22Rv1 (cell line): ENCODE results near the gene ATP1A2.

Source experiments
- H3K27ac ChIP-seq: fragments of 450-650 bp; 2 replicates; pipeline ENCODE4 v1.5.1; 2017
- ZFX ChIP-seq: fragments of 450-650 bp; IDR thresholded peaks from 2 replicates; pipeline ENCODE4 v1.6.1; 2017; ENCODE audit warnings: antibody characterized with exemption, borderline replicate concordance
- TF ChIP-seq, protein P1 (sequence below): fragments of 450-650 bp; IDR thresholded peaks from 2 replicates; pipeline ENCODE4 v1.5.1; 2017; ENCODE audit warnings: mild to moderate bottlenecking

ATP1A2 gene

DNA sequence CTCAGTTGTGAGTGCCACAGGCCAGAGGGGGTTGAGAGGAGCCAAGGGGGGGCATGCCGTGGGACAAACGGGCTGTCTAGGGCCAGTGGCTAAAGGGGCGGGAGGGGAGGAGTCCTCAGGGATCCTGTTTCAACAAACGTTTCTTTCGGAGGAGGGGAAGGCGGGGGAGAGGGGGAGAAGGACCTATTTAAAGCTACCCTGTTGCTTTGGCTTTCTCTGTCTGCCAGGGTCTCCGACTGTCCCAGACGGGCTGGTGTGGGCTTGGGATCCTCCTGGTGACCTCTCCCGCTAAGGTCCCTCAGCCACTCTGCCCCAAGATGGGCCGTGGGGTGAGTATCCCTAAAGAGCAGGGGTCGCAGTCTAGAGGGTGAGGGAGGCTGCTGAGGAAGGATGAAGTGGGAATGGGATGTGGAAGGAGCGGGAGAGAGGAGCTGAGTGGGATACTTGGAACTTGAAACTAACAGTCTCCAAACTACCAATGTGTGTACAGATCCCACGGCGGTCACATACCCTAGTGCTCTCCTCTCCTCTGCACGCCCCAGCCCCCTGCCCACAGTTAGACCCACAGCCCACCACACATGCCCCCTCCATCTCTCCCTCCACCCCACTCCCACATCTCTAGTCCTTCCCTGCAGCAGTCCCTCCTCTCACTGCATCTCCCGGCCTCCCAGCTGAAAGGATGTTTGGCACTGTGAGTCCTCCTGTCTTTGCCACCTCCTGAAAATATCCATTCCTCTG, at the start of gene ATP1A2:
TSS of gene ATP1A2 (plus strand) at position 215 of the 738 bp plus-strand sequence. CDS start at position 318, 103 bp downstream.
- H3K27ac ChIP-seq, result no peak within 1 kb of the TSS
- TF ChIP-seq, protein P1, sequence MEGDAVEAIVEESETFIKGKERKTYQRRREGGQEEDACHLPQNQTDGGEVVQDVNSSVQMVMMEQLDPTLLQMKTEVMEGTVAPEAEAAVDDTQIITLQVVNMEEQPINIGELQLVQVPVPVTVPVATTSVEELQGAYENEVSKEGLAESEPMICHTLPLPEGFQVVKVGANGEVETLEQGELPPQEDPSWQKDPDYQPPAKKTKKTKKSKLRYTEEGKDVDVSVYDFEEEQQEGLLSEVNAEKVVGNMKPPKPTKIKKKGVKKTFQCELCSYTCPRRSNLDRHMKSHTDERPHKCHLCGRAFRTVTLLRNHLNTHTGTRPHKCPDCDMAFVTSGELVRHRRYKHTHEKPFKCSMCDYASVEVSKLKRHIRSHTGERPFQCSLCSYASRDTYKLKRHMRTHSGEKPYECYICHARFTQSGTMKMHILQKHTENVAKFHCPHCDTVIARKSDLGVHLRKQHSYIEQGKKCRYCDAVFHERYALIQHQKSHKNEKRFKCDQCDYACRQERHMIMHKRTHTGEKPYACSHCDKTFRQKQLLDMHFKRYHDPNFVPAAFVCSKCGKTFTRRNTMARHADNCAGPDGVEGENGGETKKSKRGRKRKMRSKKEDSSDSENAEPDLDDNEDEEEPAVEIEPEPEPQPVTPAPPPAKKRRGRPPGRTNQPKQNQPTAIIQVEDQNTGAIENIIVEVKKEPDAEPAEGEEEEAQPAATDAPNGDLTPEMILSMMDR, result no peak
- no peak for TF ChIP-seq ZFX

GRCh38 chr1:160066829-160067745, 48.5 kb upstream of the ATP1A2 start:
- no peak overlapping the region for H3K27ac ChIP-seq

DNA sequence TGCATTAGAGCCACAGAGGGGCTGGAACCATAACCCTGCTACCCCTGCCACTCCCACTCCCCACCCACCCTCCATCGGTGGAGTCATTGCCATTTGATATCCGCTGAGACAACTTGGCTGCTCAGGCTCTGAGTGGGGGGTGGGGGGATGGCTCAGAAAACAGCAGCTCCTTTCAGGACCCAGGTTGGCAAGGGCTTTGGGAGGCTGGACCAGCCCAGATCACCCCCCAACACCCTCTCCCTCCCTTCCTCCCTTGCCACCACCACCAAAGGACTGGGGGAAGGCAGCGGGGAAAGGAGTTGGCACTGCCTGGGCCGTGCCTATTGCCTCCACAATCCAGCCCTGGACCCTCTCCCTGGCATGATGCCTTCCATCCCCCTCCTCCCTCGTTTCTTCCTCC, 47.3 kb upstream of the ATP1A2 start:
- no peak overlapping the region for H3K27ac ChIP-seq
- TF ChIP-seq, protein P1, result no peak
- TF ChIP-seq ZFX, result no peak

More at GRCh38 chr1:160066829-160067745, 48.5 kb upstream of the ATP1A2 start:
- no peak for TF ChIP-seq ZFX
- TF ChIP-seq, protein P1, result no peak

GRCh38 chr1:160069460-160070231, 45.9 kb upstream of the ATP1A2 start, which contains the start of gene KCNJ10:
KCNJ10 (minus strand) TSS chr1:160070160; CDS start chr1:160042532, 27,628 bp downstream.
- no peak within 1 kb of the TSS for H3K27ac ChIP-seq
- no peak for TF ChIP-seq ZFX
- TF ChIP-seq, protein P1, result no peak

DNA sequence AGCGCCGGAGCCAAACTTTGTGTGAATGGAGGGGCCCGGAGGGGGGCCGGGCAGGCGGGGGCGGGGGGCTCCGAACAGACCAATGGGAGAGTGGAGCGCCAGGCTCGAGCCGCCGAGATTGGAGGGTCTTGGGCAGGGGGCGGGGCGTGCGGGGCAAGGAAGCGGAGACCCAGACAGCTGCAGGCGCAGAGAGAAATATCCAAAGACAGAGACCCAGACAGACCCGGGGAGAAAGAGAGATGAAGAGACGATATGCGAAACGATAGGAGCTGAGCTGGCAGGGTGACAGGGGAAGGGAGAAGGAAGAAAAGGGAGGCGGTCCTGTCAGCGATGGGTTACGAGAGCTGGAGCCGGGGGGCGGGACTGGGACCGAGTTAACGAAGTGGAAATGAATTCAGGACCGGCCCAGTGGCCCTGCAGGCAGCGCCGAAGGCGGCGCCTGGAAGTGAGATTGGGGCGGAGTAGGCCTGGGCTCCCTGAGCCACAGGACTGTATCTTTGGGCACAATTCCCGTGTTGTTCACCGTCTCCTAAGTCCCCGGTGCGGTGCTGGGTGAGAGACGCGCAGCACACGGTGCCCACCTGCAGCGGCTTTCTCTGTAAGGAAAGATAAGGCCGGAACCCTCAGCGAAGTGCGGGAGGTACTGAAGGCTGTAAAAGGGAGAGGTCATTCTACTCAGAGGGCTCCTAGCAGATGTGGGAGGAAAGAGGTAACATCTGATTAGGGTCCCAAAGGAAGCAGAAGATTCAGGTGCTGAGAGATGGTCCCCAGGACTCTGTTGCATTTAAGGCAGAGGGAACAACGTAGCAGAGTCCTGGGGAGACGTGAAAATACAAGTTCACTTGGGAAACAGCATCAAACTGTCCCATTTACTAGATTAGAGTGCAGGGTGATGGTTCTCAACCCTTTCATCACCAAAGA, 45.1 kb upstream of the ATP1A2 start:
- TF ChIP-seq, protein P1, result no peak
- TF ChIP-seq ZFX, result no peak
- H3K27ac ChIP-seq, result no peak overlapping the region

- TF ChIP-seq, protein P1, result no peak
- TF ChIP-seq ZFX, result no peak
- H3K27ac ChIP-seq, result no peak overlapping the region
These were observed 44.3 kb upstream of the ATP1A2 start for GRCh38 chr1:160071289-160071688.
